ENCODE measurements around the gene KCTD17.

Gene KCTD17

DNA sequence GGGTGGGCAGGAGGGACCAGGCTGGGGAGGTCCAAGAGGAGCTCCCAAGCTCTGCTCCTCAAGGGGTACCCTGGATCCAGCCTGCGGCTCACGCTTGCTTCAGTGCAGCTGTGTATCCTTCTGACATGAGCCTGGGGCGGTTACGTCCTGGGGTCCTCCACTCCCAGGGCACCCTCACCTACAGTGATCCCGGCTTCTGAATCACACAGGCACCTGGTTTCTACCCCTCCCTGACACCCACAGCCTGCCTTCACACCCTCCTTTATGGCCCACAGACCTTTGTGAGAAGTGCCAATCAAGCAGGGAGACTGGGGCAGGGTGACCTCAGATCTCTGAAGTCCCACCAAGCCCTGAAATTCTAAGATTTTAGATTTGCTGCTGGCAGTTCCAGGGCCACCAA, 30.5 kb upstream of the KCTD17 start:
- no peak for DNase-seq (ENCODE audit: low read depth)

DNA sequence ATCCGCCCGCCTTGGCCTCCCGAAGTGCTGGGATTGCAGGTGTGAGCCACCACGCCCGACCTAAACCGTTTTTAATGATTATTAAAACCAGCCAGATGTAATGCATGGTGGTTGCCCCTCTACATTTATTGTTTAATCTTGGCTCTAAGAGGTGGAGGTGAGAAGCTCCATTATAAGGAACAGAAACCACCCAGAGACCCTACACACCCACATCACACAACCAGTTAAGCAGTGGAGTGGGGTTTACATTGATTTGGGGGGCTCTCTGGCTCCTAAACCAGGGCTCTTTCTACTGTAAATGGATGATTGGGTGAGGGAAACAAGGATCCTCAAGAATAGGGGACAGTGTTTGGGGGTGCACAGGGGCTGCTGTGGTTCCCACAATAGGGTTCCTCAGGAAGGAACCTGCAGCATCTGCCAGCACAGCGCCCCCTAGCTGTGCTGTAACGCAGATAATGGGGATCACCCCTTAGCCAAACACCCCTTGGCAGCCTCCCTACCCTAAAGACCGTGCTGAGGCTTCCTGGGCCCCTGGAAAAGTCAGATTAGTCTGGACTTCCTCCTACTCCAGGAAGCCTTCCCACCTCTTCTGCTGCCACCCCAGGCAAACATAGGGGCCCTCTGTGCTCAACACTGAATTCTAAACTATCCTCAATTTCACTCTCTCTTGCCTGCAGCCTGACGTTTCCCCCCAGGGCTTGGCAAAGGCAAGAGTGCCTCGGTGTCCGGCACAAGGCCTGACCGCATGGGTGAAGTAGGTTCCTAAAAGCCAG, 29.6 kb upstream of the KCTD17 start:
- peak; percentile 19 for DNase-seq (ENCODE audit: low read depth)

DNA sequence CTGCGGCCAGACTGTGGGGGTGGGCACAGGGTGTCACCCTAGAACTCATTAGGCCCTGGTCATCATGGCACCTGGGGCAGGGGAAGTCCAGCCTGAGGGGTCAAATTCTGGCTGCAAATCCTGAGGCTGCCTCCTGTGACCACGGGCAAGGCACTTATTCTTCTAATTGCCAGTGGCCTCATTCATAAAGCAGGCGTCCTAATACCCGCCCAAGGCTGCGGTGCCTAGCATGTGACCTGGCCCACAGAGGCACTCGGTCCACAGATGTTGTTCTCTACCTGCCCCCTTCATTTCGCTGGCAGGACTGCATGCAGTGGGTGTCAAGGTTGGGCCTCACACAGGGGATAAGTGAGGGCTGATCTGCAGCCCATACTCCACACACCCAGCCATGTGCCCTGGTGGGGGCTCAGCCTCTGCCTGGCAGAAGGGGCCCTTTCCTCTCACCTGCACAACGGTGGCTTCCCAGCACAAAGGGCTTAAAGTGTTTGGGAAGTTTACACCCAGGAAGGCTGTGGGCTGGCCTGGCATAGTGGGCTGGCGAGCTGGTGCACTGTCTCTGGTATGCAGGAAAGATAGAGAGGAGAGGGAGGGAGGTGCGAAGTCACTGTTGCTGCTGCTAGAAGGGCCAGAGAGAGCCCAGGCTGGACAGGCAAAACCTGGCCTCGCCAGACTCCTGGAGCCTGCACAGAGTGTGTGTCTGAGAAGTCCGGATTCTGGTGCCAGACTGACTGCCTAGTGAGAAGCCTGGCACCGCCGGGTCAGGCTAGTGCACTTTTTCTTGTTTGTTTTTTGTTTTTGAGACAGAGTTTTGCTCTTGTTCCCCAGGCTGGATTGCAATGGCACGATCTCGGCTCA, 28.8 kb upstream of the KCTD17 start:
- no peak for DNase-seq (ENCODE audit: low read depth)

DNA sequence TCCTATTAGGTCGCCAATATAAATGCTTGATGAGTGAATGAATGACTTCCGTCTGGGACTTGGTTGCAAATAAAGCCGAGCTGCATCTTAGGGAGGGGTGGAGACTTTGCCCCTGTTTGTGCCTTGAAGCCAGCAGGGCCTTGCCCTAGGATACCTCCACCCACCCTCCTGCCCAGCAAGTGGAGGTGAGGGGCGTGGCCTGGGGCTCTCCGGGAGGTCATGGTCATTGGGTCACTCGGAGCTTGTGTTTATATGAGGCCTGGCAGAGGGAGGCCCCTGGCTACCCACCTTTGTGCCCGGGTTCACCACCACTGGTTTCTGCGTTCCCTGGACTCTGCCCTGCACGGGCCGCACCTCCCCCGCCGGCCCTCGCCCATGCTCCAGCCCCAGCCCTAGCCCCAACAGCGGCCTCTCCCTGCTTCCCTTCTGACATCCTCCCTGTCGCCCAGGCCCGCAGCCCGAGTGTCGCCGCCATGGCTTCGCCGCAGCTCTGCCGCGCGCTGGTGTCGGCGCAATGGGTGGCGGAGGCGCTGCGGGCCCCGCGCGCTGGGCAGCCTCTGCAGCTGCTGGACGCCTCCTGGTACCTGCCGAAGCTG, 27.7 kb upstream of the KCTD17 start:
- no peak for DNase-seq (ENCODE audit: low read depth)

DNA sequence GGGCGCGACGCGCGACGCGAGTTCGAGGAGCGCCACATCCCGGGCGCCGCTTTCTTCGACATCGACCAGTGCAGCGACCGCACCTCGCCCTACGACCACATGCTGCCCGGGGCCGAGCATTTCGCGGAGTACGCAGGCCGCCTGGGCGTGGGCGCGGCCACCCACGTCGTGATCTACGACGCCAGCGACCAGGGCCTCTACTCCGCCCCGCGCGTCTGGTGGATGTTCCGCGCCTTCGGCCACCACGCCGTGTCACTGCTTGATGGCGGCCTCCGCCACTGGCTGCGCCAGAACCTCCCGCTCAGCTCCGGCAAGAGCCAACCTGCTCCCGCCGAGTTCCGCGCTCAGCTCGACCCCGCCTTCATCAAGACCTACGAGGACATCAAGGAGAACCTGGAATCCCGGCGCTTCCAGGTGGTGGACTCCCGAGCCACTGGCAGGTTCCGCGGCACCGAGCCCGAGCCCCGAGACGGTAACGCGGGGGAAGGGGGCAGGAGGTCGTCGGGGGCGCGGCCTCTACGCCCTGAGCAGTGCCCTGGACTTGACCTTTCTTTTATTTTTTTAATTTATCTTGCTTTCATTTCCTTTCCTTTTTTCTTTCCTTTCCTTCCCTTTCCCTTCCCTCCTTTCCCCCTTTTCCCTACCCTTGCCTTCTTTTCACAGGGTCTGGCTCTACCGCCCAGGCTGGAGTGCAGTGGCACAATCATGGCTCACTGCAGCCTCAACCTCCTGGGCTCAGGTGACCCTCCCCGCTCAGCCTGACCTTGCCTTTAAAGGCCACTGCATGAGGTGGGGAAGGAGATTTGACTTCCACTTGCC, 27.0 kb upstream of the KCTD17 start:
- DNase-seq (ENCODE audit: low read depth), result no peak

DNA sequence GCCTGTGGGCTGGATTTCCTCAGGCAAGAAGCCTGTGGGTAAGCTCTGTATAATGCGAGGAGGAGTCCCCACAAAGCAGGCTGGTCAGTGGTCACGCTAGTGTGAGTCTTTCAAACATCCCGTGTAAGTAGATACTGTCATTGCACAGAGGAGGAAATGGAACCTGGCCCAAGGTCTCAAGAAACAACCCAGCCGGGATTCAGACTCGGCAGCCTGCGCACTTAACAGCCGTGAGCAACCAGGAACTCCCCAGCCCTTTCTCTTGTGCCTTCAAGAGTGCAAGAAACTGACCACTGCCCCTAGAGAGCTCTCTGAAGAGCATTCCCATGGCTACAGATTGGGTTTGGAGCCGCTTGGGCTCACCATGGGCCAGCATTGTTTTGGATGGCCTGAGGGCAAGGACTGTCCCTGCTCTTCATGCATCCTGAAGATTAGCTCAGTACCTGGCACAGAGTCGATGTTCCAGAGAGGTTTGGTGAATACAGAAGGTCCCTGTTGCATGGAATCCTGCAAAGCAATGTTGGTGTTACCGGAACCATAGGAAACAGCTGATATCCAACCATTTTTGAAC, 26.0 kb upstream of the KCTD17 start:
- no peak for DNase-seq (ENCODE audit: low read depth)

DNA sequence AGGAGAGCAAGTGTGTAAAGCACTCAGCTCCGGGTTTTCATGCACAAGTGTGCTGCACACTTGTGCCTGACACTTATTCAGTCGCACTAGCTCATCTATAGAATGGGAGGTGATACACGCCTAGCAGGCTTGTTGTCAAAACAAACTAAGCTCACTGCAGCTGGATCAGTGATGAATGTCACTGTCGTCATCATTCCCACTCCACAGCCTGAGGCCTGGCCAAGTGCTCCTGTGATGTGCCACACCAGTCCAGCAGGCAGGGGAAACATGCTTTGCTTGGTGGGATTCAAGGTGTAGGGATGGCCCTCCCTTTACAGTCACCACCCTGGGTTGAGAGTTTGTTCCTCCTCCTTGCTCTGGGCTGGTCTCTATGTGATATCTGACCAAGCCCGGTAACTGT, 25.2 kb upstream of the KCTD17 start:
- DNase-seq (ENCODE audit: low read depth), result no peak

DNA sequence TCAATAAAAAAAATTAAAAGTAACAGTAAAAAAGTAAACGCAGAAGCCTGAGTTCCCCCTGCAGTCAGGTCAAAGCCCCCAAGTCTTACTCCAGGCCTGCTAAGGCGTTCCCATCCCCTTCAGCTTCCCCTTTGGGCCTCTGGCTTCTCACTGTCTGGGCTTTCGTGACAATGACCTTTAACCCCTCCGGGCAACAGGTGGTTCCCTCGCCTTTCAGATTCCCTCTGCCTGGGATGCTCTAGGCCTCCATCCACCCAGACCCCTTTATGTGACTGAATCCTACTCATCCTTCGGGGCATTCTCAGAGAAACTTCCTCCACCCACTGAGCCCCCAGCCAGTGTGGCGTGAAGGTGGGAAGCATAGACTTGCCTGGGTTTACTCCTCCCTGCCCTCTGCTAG, 24.0 kb upstream of the KCTD17 start:
- DNase-seq (ENCODE audit: low read depth), result no peak

DNA sequence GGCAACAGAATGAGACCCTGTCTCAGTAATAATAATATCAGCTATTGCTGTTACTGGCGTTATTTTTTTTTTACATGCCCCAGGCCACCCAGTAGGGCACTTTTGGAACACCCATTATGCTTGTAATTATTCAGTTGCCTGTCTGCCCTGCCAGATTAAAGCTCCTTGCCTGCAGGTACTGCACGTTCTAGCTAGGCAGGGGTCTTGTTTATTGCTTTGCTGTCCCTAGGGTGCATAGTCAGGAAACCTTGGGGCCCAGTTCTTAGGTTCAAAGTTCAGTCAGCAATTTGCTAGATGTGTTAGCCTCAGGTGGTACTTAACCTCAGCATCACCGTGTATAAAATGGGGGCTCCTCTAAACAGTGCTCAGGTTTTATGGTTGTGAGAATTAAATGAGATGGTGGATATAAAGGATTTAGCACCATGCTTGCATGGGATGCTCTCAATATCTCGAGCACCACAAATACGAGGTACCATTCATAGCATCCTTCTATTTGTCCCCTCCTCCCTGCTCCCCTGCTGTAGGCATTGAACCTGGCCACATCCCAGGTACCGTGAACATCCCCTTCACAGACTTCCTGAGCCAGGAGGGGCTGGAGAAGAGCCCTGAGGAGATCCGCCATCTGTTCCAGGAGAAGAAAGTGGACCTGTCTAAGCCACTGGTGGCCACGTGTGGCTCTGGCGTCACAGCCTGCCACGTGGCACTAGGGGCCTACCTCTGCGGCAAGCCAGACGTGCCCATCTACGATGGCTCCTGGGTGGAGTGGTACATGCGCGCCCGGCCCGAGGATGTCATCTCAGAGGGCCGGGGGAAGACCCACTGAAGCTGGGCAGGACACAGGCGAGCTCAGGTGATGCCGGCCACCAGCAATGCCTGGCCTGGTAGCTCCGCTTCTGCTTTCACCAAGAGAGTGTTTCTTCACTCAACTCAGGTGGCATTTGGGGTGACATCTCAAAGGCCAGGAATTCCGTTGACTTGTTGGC, 22.6 kb upstream of the KCTD17 start:
- no peak for DNase-seq (ENCODE audit: low read depth)

DNA sequence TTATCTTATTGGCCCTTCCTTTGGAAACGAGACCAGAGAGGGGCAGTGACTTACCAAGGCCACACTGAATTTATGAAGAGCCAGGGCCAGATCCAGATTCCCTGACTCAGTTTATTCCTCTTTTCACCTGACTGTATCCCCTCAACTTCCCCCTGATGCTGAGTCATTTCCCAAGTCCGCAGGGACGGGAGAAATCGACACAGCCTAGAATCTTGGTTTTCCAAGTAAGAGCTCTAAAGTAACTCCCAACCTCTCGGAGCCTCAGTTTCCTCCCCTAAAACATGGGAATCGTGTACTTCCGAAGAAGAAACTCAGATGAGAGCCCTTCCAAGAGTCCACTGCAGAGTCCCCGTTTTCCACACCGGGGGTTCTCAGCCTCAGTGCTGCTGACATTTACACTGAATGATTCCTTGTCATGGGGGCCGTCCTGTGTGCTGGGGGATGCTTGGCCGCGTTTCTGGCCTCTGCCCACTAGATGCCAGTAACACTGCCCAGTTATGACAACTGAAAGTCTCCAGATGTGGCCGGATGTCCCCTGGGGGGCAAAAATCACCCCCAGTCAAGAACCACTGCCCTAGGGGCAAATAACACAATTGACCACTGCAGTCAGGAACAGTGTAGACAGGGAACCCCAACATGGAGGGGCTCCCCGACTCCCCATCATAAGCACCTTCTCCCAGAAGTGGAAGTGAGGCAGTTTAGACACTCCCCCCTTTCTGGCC, 20.8 kb upstream of the KCTD17 start:
- DNase-seq (ENCODE audit: low read depth), result no peak

DNA sequence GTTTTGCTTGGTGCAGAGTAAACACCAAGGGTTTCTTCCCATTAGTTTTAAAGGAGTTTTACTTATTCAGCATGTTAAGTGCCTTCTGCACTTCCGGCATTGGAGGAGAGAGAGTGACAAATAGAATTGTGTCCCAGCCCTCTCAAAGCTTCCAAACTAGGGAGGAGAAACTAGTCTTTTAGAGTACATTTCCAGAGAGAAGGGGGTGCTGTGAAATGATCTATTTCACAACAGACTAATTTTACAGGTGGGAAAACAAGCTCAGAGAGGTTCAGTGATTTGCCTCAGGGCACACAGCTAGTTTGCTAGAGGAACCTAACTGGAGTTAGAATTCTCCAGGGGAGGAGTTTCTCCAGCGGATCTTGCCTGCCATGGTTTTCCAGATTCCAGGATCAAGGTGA, 19.4 kb upstream of the KCTD17 start:
- DNase-seq (ENCODE audit: low read depth), result no peak

DNA sequence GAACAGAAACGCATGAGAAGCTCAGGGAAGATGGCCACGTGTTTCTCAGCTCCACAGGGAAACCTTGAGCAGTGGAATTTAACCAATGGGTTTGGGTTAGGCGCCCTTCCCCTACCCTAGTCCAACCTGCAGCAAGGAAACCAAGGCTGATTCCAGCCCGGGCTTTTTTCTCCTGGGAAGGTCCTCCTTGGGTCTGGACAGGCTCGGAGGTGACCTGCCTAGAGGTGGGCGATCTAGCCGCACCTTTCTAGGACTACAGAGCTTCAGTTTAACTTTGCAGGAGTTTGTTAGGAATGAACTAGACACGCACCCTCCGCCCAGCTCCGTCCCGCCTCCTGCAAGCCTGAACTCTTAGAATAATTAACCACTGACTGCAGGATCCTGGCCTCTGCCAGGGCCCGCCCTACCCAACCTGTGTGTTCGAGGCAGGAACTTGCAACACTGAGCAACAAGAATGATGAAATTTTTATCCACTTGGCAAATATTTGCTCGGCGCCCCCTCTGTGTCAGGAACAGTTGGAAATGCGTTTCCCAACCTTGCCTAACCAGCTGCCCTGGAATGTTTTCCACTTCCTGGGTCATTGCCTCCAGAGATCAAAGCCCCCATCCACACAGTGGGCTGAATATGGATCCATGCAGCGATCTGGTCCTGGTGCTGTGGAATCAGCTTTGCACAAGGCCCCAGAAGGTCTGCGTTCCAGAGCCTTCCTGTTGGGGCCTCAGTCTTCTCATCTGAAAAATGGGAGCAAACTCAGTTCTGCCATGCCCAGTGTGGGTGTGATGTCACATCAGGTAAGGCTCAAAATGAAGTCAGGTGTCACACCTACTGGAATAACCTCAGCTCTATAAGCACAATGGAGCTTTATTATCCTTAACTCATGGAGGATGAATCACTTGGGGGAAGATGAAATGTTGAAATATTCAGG, 18.7 kb upstream of the KCTD17 start:
- DNase-seq (ENCODE audit: low read depth), result no peak

DNA sequence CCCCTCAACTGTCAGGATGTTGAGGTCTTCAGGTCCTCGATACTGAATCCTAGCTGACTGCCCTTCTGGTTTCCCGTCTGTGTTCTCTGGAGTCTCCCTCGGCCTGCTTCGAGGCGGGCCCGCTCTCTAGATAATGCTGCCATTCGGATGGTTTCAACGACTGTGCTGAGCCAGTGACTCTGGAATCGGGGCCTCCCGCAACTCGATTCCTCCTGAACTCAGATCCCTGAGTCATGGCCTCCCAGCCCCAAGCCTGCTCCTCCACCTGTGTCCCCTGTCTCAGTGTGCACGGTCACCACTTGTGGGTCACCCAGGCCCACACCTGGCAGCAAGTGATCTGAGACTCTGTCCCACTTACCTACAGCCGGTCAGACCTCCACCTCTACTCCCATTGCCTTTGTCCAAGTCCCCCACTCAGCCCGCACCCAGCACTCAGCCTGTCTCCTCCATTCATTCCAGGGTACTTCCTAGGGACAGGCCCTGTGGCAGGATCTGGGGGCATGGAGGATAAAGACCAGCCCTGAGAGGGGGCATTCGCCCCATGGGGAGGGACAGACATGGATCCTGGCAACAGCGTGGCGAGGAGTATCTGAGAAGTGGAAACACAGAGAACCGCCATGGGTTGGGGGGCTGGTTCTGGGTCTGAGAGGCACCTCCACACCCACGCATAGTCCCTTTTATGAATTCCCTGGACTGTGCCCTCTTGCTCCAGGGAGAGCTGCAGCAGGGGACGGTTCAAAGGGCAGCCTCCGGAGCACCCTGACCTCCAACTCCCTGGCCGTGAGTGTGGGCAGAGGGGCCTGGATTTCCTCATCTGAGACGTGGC, 17.7 kb upstream of the KCTD17 start:
- no peak for DNase-seq (ENCODE audit: low read depth)

DNA sequence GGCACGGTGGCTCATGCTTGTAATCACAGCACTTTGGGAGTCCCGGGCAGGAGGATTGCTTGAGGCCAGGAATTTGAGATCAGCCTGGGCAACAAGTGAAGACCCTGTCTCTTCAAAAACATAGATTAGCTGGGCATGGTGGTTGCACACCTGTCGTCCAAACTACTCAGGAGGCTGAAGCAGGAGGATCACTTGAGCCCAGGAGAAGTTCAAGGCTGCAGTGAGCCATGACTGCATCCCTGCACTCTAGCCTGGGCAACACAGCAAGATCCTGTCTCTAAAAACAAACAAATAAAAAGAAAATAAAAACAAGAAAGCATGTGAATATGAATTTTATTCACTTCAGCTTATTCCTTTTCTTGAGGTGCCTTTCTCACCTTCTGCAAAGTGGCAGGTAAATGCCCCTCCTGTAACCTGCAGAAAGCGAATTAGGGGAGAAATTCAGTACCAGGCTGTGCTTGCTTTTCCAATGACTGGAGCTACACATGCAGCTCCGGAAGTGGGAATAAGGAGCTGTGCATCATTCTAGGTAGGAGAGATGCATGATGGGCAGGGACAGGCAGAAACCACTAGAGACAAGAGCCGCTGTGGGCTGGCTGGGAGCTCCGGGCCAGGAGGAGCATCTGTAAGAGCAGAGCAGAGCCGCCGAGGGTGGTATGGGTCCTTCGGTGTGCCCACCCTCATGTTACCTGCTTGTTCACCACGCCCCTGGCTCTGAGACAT, 14.7 kb upstream of the KCTD17 start:
- DNase-seq (ENCODE audit: low read depth), result no peak

DNA sequence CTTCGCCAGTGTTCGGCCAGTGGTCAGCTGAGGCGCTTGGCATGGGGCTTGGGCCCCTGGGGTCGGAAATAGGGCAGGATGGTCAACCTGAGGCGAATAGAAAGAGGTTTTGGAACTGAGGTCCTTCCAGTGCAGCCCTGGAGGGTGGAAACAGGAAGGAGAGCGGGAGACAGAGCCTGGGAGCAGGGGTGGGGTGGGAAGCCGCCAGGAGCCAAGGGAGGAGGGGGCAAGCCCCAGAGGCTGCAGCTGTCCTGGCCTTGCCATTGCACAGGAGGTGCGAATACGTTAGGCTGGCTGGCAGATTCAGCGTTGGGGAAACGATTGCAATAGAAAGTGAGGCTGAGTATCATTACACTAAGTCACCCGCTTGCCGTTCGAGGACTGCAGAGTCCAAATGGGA, 13.9 kb upstream of the KCTD17 start:
- DNase-seq (ENCODE audit: low read depth), result no peak

DNA sequence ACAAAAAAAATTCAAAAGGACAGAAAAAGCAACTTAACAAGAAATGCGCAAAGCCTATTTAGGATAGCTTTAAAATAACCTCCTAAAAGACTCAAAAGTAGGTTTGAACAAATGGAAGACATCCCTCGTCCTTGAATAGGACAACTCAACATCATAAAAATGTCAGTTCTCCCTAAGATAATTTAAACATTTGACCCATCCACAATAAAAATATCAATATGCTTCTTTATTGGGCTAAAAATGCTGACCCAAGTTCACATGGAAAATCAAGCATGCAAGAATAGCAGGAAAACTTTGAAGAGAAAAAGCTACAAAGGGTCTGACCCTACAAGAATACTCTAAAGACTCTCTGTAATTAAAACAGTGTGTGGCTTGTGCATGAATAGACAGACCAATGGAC, 12.1 kb upstream of the KCTD17 start:
- DNase-seq (ENCODE audit: low read depth), result no peak

DNA sequence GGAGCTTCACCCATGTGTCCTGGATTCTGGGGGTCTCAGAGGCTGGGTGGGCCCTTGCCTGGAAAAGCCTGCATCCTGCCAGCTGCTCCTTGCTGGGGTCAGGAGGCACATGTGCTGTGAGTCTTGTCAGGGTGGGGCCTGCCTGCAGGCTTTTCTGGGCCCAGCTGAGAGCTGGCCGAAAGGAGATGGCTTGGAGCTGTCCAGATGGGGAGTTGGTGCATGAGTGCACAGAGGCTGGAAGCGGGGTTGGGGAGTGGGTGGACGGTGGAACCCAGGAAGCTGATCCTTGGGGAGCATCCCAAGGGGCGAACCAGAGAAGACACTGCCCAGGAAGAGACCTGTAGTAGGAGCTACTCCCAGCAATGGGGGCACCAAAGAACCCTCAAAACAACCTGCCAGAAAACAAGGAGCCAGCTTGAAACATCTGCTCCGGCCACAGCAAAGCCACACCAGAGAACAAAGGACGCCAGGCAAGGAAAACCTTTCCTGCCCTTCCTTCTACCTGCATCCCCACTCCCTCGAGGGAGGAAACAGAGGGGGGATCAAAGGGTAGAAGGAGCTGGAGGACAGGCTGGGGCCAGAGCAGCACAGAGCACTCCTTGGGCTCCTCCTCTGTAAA, 8.2 kb upstream of the KCTD17 start:
- no peak for DNase-seq (ENCODE audit: low read depth)

All from stimulated activated CD8-positive, alpha-beta memory T cell treated with anti-CD3 and anti-CD28 coated beads, Interleukin-12 subunit alpha, Interleukin-12 subunit beta, amount 100 ng/mL, for 4 hours (primary cell).